SU-DHL-6 (cell line): ENCODE data around the gene PLXNA2.

Experiments
- H2AFZ ChIP-seq: fragments of 200-600 bp; sonication (generic); 2 replicates; pipeline ENCODE4 v1.6.1; 2014; ENCODE audit warnings: low read depth, mild to moderate bottlenecking, moderate library complexity, mixed read lengths, antibody characterized with exemption, low read length; ENCODE audit not compliant: severe bottlenecking
- H3F3A ChIP-seq: fragments of 200-600 bp; shearing (Covaris generic); 2 replicates; pipeline ENCODE4 v1.6.0; 2016; ENCODE audit warnings: antibody characterized with exemption, mild to moderate bottlenecking; ENCODE audit not compliant: insufficient read depth
- H3K27ac ChIP-seq: fragments of 200-600 bp; sonication (generic); 2 replicates; pipeline ENCODE4 v1.5.1; 2016; ENCODE audit warnings: low read depth, mild to moderate bottlenecking, low read length, moderate library complexity, mixed read lengths
- H3K27me3 ChIP-seq: fragments of 200-600 bp; sonication (generic), shearing (Covaris generic); 2 replicates; pipeline ENCODE4 v1.6.0; 2014; ENCODE audit warnings: mild to moderate bottlenecking, low read length
- H3K36me3 ChIP-seq: fragments of 200-600 bp; sonication (generic); 2 replicates; pipeline ENCODE4 v1.6.1; 2014; ENCODE audit warnings: mild to moderate bottlenecking, low read length, mixed read lengths
- H3K4me2 ChIP-seq: fragments of 300-600, 200-600 bp; shearing (Covaris generic), sonication (generic); 2 replicates; pipeline ENCODE4 v1.6.0; 2014; ENCODE audit warnings: low read length, low read depth, mild to moderate bottlenecking; ENCODE audit not compliant: poor library complexity, severe bottlenecking
- H3K4me3 ChIP-seq: fragments of 200-600 bp; sonication (generic); 2 replicates; pipeline ENCODE4 v1.5.1; 2014; ENCODE audit warnings: antibody characterized with exemption, low read length, mild to moderate bottlenecking, mixed read lengths; ENCODE audit not compliant: insufficient read depth, poor library complexity, severe bottlenecking
- H3K79me2 ChIP-seq: fragments of 200-600 bp; sonication (generic); 2 replicates; pipeline ENCODE4 v1.6.1; 2014; ENCODE audit warnings: mild to moderate bottlenecking, low read length, moderate library complexity; ENCODE audit not compliant: insufficient read depth
- H3K9ac ChIP-seq: fragments of 200-600 bp; sonication (generic); 2 replicates; pipeline ENCODE4 v1.7.0; 2014; ENCODE audit warnings: mild to moderate bottlenecking, low read length
- H3K9me2 ChIP-seq: fragments of 200-600 bp; sonication (generic); replicated peaks from 2 replicates; pipeline ENCODE4 v1.6.1; 2014; ENCODE audit warnings: low read length; ENCODE audit not compliant: insufficient read depth
- H3K9me3 ChIP-seq: fragments of 200-600 bp; sonication (generic); 2 replicates; pipeline ENCODE4 v1.6.1; 2014; ENCODE audit warnings: low read length, mixed read lengths; ENCODE audit not compliant: insufficient read depth
- H4K20me1 ChIP-seq: fragments of 200-600 bp; sonication (generic); 2 replicates; pipeline ENCODE4 v1.6.1; 2014; ENCODE audit warnings: low read depth, mild to moderate bottlenecking, antibody characterized with exemption, low read length, moderate library complexity, mixed read lengths
- EZH2phosphoT487 ChIP-seq: fragments of 200-600 bp; sonication (generic), shearing (Covaris generic); conservative IDR thresholded peaks from 2 replicates; pipeline ENCODE4 v1.6.1; 2018; ENCODE audit warnings: mild to moderate bottlenecking, antibody characterized with exemption, low read length, moderate library complexity, mixed read lengths
- TF ChIP-seq, protein P1 (sequence below): fragments of 200-600 bp; sonication (generic); IDR thresholded peaks from one replicate; pipeline ENCODE4 v1.5.1; 2017; ENCODE audit warnings: antibody characterized with exemption, mild to moderate bottlenecking, low read length, moderate library complexity; ENCODE audit not compliant: insufficient read depth, poor library complexity, severe bottlenecking

Gene PLXNA2

DNA sequence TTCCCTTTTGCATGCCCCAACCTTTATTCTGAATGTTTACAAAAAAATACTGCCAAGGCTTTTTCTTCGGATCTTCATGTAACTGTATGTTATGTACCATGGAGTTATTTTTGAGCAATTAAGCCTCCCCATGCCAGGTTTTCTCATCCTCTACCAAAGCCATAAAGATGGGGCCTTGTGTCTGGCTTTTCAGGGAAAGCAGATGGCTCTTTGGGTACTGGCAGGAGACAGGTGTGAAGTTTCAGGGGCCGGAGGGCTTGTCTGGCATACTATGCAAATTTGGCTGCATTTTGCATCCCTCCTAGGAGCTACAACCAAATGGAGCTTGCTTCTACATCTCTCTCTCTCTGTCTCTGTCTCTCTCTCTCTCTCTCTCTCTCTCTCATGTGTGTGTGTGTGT, 28.1 kb upstream of the PLXNA2 start:
- H3K27me3 ChIP-seq: no peaks in the 10 kb centered on the region
- no peaks in the 10 kb centered on the region for H3F3A ChIP-seq
- no peak overlapping the region for H3K9ac ChIP-seq
- TF ChIP-seq EZH2phosphoT487: no peak
- TF ChIP-seq, protein P1, sequence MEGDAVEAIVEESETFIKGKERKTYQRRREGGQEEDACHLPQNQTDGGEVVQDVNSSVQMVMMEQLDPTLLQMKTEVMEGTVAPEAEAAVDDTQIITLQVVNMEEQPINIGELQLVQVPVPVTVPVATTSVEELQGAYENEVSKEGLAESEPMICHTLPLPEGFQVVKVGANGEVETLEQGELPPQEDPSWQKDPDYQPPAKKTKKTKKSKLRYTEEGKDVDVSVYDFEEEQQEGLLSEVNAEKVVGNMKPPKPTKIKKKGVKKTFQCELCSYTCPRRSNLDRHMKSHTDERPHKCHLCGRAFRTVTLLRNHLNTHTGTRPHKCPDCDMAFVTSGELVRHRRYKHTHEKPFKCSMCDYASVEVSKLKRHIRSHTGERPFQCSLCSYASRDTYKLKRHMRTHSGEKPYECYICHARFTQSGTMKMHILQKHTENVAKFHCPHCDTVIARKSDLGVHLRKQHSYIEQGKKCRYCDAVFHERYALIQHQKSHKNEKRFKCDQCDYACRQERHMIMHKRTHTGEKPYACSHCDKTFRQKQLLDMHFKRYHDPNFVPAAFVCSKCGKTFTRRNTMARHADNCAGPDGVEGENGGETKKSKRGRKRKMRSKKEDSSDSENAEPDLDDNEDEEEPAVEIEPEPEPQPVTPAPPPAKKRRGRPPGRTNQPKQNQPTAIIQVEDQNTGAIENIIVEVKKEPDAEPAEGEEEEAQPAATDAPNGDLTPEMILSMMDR: no peak
- no peaks in the 10 kb centered on the region for H3K36me3 ChIP-seq
- no peak overlapping the region for H3K4me3 ChIP-seq
- H3K27ac ChIP-seq: no peak overlapping the region
- no peaks in the 10 kb centered on the region for H3K79me2 ChIP-seq
- no peaks in the 10 kb centered on the region for H4K20me1 ChIP-seq
- no peaks in the 10 kb centered on the region for H3K9me2 ChIP-seq
- no peak overlapping the region for H3K4me2 ChIP-seq
- no peaks in the 10 kb centered on the region for H3K9me3 ChIP-seq
- no peak overlapping the region for H2AFZ ChIP-seq

DNA sequence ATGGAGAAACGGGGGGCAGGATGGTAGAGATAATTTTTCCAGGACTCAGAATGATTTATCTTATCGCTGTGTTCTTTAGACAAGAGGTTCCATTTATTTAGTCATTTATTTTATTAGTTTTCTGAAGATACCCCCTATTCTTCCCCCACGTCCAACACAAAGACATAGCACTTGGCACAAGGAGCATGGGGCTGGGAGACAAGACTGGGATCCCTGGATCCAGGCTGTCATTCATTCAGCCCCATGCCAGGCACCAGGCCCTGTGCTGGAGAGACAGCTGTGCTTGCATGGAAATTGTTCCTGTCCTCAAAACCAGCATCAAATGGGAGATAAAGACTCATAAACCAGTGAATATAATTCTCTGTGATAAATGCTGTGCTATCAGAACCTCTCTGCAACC, 27.1 kb upstream of the PLXNA2 start:
- Histone ChIP-seq H3K9me3 (no peaks in the 10 kb centered on the region), H3F3A (no peaks in the 10 kb centered on the region), H3K27ac (no peak overlapping the region), H4K20me1 (no peaks in the 10 kb centered on the region), H3K79me2 (no peaks in the 10 kb centered on the region), H2AFZ (no peak overlapping the region), H3K9me2 (no peaks in the 10 kb centered on the region), H3K4me2 (no peak overlapping the region), H3K27me3 (no peaks in the 10 kb centered on the region), H3K4me3 (no peak overlapping the region), H3K9ac (no peak overlapping the region), H3K36me3 (no peaks in the 10 kb centered on the region)
- TF ChIP-seq EZH2phosphoT487: no peak
- TF ChIP-seq, protein P1: no peak

DNA sequence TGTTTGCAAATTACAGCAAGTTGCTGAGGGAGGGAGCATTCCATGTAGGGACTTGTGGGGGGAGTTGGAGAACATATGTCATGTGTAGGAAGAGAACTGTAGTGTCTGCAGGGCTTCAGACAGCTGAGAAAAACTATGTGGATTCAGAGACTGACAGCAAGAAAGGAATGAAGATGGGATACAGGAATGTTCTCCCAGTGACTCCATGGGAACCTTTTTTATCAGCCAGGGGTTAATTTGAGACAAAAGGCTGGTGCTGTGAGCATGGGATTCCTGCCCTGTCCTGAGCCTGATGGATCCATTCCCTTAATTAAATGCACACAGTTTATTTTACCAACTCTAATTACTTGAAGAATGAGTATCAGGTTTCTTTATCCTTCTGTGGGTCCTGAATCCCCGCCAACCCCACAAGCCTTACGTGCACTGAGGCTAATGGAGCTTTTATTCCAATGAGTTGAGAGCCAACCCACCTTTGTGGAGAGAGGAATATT, 26.5 kb upstream of the PLXNA2 start:
- no peaks in the 10 kb centered on the region for H3K27me3 ChIP-seq
- H3K9me2 ChIP-seq: no peaks in the 10 kb centered on the region

More for the DNA sequence above, 26.5 kb upstream of the PLXNA2 start:
- Histone ChIP-seq H3K4me3 (no peak overlapping the region), H3K9ac (no peak overlapping the region), H3K27ac (no peak overlapping the region), H2AFZ (no peak overlapping the region), H3F3A (no peaks in the 10 kb centered on the region), H3K36me3 (no peaks in the 10 kb centered on the region), H3K4me2 (no peak overlapping the region), H3K9me3 (no peaks in the 10 kb centered on the region), H4K20me1 (no peaks in the 10 kb centered on the region), H3K79me2 (no peaks in the 10 kb centered on the region)
- TF ChIP-seq, protein P1: no peak
- no peak for TF ChIP-seq EZH2phosphoT487
